ENCODE results near the gene GABRG3.

- no peak for TF ChIP-seq CTCF (IDR thresholded peaks at IDR 0.05; ENCODE audit: extremely low read depth in 1 of 2, insufficient read depth in 1 of 2, low read depth in 1 of 2, low read length in 2 of 2)
- TF ChIP-seq EZH2 (IDR thresholded peaks at IDR 0.05; ENCODE audit: borderline replicate concordance, low read depth, low read length, severe bottlenecking), result no peak
- TF ChIP-seq GATA2 (IDR thresholded peaks at IDR 0.05; ENCODE audit: insufficient read depth, insufficient read length, low read depth, low read length), result no peak
- TF ChIP-seq, protein P1, sequence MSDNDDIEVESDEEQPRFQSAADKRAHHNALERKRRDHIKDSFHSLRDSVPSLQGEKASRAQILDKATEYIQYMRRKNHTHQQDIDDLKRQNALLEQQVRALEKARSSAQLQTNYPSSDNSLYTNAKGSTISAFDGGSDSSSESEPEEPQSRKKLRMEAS (IDR thresholded peaks at IDR 0.05; ENCODE audit: insufficient read depth, insufficient read length), result no peak
- no peak for TF ChIP-seq MYC (IDR thresholded peaks at IDR 0.05; ENCODE audit: low read depth, low read length)
- no peak for TF ChIP-seq POLR2AphosphoS5 (IDR thresholded peaks at IDR 0.05; ENCODE audit: insufficient read depth, low read depth, low read length)
- no peak for TF ChIP-seq POLR2A (IDR thresholded peaks at IDR 0.05; ENCODE audit: low read depth, low read length)
- TF ChIP-seq JUN (IDR thresholded peaks at IDR 0.05; ENCODE audit: borderline replicate concordance, insufficient read depth, insufficient read length, low read depth), result no peak
- TF ChIP-seq FOS (IDR thresholded peaks at IDR 0.05; ENCODE audit: borderline replicate concordance, insufficient read depth, low read length), result no peak
These were observed 116.9 kb downstream of the GABRG3 start for GRCh38 chr15:27087651-27088583.

Data from endothelial cell of umbilical vein (primary cell).